OCI-LY1 (cell line): ENCODE data around the gene ENTPD1.

Experiments used
- EZH2 ChIP-seq: fragments of 200-600 bp; sonication (generic), shearing (Covaris generic); IDR thresholded peaks from 2 replicates; pipeline ENCODE4 v1.8.0; 2017; ENCODE audit warnings: borderline replicate concordance, mixed run types, mild to moderate bottlenecking, antibody characterized with exemption, low read length, moderate library complexity, mixed read lengths
- TF ChIP-seq, protein P1 (sequence below): fragments of 200-600 bp; sonication (generic), shearing (Covaris generic); IDR thresholded peaks from 2 replicates; pipeline ENCODE4 v1.5.1; 2017; ENCODE audit warnings: mild to moderate bottlenecking, antibody characterized with exemption, low read length, moderate library complexity, mixed read lengths

GRCh38 chr10:95706990-95707389, 49.0 kb upstream of the ENTPD1 start:
- TF ChIP-seq, protein P1, sequence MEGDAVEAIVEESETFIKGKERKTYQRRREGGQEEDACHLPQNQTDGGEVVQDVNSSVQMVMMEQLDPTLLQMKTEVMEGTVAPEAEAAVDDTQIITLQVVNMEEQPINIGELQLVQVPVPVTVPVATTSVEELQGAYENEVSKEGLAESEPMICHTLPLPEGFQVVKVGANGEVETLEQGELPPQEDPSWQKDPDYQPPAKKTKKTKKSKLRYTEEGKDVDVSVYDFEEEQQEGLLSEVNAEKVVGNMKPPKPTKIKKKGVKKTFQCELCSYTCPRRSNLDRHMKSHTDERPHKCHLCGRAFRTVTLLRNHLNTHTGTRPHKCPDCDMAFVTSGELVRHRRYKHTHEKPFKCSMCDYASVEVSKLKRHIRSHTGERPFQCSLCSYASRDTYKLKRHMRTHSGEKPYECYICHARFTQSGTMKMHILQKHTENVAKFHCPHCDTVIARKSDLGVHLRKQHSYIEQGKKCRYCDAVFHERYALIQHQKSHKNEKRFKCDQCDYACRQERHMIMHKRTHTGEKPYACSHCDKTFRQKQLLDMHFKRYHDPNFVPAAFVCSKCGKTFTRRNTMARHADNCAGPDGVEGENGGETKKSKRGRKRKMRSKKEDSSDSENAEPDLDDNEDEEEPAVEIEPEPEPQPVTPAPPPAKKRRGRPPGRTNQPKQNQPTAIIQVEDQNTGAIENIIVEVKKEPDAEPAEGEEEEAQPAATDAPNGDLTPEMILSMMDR, result no peak
- no peak for TF ChIP-seq EZH2
